Effector memory CD8-positive, alpha-beta T cell (primary cell): ENCODE results near the gene ZNF346.
A peak's percentile ranks its signal among the peaks of the same experiment; 100 is the strongest.

Experiments
- ATAC-seq: fragments of 150-1000 bp; cut with Tn5 transposase; replicated peaks from 2 replicates; pipeline ENCODE4 v1.10.0; 2021; ENCODE audit warnings: mild to moderate bottlenecking, moderate library complexity
- DNase-seq, 3 experiments: peaks; one replicate each; pipeline ENCODE4 v3.0.0; 2021
- H3K27ac Mint-ChIP-seq, 2 donors: one replicate each; pipeline ENCODE4 v1.8.0; 2022; ENCODE audit warnings: mild to moderate bottlenecking in 2 of 2, mixed read lengths in 2 of 2, moderate library complexity in 2 of 2
- H3K27me3 Mint-ChIP-seq, 2 donors: one replicate each; pipeline ENCODE4 v1.8.0; 2022; ENCODE audit warnings: mixed read lengths in 2 of 2
- H3K36me3 Mint-ChIP-seq: one replicate; pipeline ENCODE4 v1.8.0; 2022; ENCODE audit warnings: mild to moderate bottlenecking, moderate library complexity, mixed read lengths; ENCODE audit not compliant: insufficient read depth
- H3K4me1 Mint-ChIP-seq, 2 donors: one replicate each; pipeline ENCODE4 v1.8.0; 2022; ENCODE audit warnings: low read depth in 2 of 2, mixed read lengths in 2 of 2
- H3K4me3 Mint-ChIP-seq, 2 donors: one replicate each; pipeline ENCODE4 v1.8.0; 2022; ENCODE audit warnings: mild to moderate bottlenecking in 2 of 2, mixed read lengths in 2 of 2, moderate library complexity in 2 of 2
- H3K9me3 Mint-ChIP-seq, 2 donors: one replicate each; pipeline ENCODE4 v1.8.0; 2022; ENCODE audit warnings: mixed read lengths in 2 of 2

The ZNF346 gene

GRCh38 chr5:177096162-177097015 is 73.9 kb downstream of the ZNF346 start:
- ATAC-seq (no peak), DNase-seq (no peak)
- Mint-ChIP-seq H3K4me3 (no peak overlapping the region), H3K27ac (no peak overlapping the region), H3K4me1 (no peaks in the 10 kb centered on the region), H3K27me3 (peaks cover 7 to 28% of the 10 kb centered on the region in 2 donors), H3K9me3 (no peaks in the 10 kb centered on the region), H3K36me3 (peaks cover 9% of the 10 kb centered on the region)

- no peak overlapping the region for H3K4me3 Mint-ChIP-seq
- peaks cover 9% of the 10 kb centered on the region for H3K36me3 Mint-ChIP-seq
- peak overlapping the region in 1 of 2 donors; percentile 61 for H3K27ac Mint-ChIP-seq
- no peaks in the 10 kb centered on the region for H3K9me3 Mint-ChIP-seq
- peaks cover 7 to 21% of the 10 kb centered on the region in 2 donors for H3K27me3 Mint-ChIP-seq
- no peak for DNase-seq
- ATAC-seq: no peak
- H3K4me1 Mint-ChIP-seq: no peaks in the 10 kb centered on the region
These were observed 74.8 kb downstream of the ZNF346 start for GRCh38 chr5:177097016-177097985.

GRCh38 chr5:177098120-177098469 is 75.6 kb downstream of the ZNF346 start:
- H3K4me1 Mint-ChIP-seq: no peaks in the 10 kb centered on the region
- H3K27ac Mint-ChIP-seq: no peak overlapping the region
- peaks cover 7 to 22% of the 10 kb centered on the region in 2 donors for H3K27me3 Mint-ChIP-seq
- H3K9me3 Mint-ChIP-seq: no peaks in the 10 kb centered on the region
- no peak overlapping the region for H3K4me3 Mint-ChIP-seq
- DNase-seq (no peak), ATAC-seq (no peak)
- H3K36me3 Mint-ChIP-seq: peaks cover 9% of the 10 kb centered on the region

- H3K4me1 Mint-ChIP-seq: no peaks in the 10 kb centered on the region
- ATAC-seq (no peak), DNase-seq (no peak)
- peaks cover 7 to 28% of the 10 kb centered on the region in 2 donors for H3K27me3 Mint-ChIP-seq
- no peak overlapping the region for H3K4me3 Mint-ChIP-seq
- no peak overlapping the region for H3K27ac Mint-ChIP-seq
- no peaks in the 10 kb centered on the region for H3K9me3 Mint-ChIP-seq
- peaks cover 9% of the 10 kb centered on the region for H3K36me3 Mint-ChIP-seq
These were observed 76.1 kb downstream of the ZNF346 start for GRCh38 chr5:177098470-177099141.

GRCh38 chr5:177099422-177100093 is 77.1 kb downstream of the ZNF346 start:
- DNase-seq (no peak), ATAC-seq (no peak)
- H3K4me3 Mint-ChIP-seq: no peak overlapping the region
- no peaks in the 10 kb centered on the region for H3K9me3 Mint-ChIP-seq
- no peak overlapping the region for H3K27ac Mint-ChIP-seq
- peaks cover 6% of the 10 kb centered on the region for H3K36me3 Mint-ChIP-seq
- peaks cover 13 to 36% of the 10 kb centered on the region in 2 donors for H3K27me3 Mint-ChIP-seq
- H3K4me1 Mint-ChIP-seq: no peaks in the 10 kb centered on the region

GRCh38 chr5:177100714-177101121 is 78.2 kb downstream of the ZNF346 start:
- no peaks in the 10 kb centered on the region for H3K4me1 Mint-ChIP-seq
- H3K27ac Mint-ChIP-seq: peak overlapping the region in 1 of 2 donors; percentile 20
- ATAC-seq: no peak
- no peaks in the 10 kb centered on the region for H3K9me3 Mint-ChIP-seq
- H3K27me3 Mint-ChIP-seq: peaks cover 13 to 40% of the 10 kb centered on the region in 2 donors
- DNase-seq: no peak
- H3K4me3 Mint-ChIP-seq: no peak overlapping the region
- peaks cover 6% of the 10 kb centered on the region for H3K36me3 Mint-ChIP-seq

- DNase-seq (no peak), ATAC-seq (no peak)
- Mint-ChIP-seq H3K27me3 (peaks cover 13 to 41% of the 10 kb centered on the region in 2 donors), H3K27ac (no peak overlapping the region), H3K4me1 (no peaks in the 10 kb centered on the region), H3K36me3 (peaks cover 3% of the 10 kb centered on the region), H3K9me3 (no peaks in the 10 kb centered on the region), H3K4me3 (no peak overlapping the region)
These were observed 81.2 kb downstream of the ZNF346 start for GRCh38 chr5:177103523-177104253.

GRCh38 chr5:177105691-177106476 is 83.4 kb downstream of the ZNF346 start:
- DNase-seq: no peak
- Mint-ChIP-seq H3K36me3 (no peaks in the 10 kb centered on the region), H3K4me3 (no peak overlapping the region), H3K27me3 (peaks cover 5 to 28% of the 10 kb centered on the region in 2 donors), H3K4me1 (no peaks in the 10 kb centered on the region), H3K27ac (no peak overlapping the region), H3K9me3 (no peaks in the 10 kb centered on the region)
- no peak for ATAC-seq

GRCh38 chr5:177107159-177107558 is 84.7 kb downstream of the ZNF346 start:
- H3K9me3 Mint-ChIP-seq: no peaks in the 10 kb centered on the region
- ATAC-seq (no peak), DNase-seq (no peak)
- H3K4me3 Mint-ChIP-seq: no peak overlapping the region
- peaks cover 5% of the 10 kb centered on the region for H3K36me3 Mint-ChIP-seq
- H3K27ac Mint-ChIP-seq: no peak overlapping the region
- H3K27me3 Mint-ChIP-seq: peaks cover 5 to 23% of the 10 kb centered on the region in 2 donors
- peaks cover 6% of the 10 kb centered on the region in 2 donors for H3K4me1 Mint-ChIP-seq

GRCh38 chr5:177109810-177110209 is 87.3 kb downstream of the ZNF346 start:
- Mint-ChIP-seq H3K27me3 (peaks cover 0 to 9% of the 10 kb centered on the region in 2 donors), H3K4me1 (peaks cover 6 to 12% of the 10 kb centered on the region in 2 donors), H3K36me3 (peaks cover 9% of the 10 kb centered on the region), H3K4me3 (no peak overlapping the region), H3K9me3 (no peaks in the 10 kb centered on the region), H3K27ac (no peak overlapping the region)
- ATAC-seq: no peak
- DNase-seq: no peak

- Mint-ChIP-seq H3K27ac (peak overlapping the region in 1 of 2 donors; percentile 49), H3K4me3 (peak overlapping the region in 1 of 2 donors; percentile 36), H3K9me3 (no peaks in the 10 kb centered on the region), H3K4me1 (peaks cover 15 to 20% of the 10 kb centered on the region in 2 donors), H3K27me3 (no peaks in the 10 kb centered on the region), H3K36me3 (peaks cover 12% of the 10 kb centered on the region)
- peak; percentile 44 for ATAC-seq
- DNase-seq: peak; percentile 42 to 62 (median 54)
These were observed 89.4 kb downstream of the ZNF346 start for GRCh38 chr5:177111720-177112394.
